Breast epithelium (tissue), 4 donors: ENCODE measurements around the gene VWF. TPM values are rescaled to one million over a fixed set of nuclear protein-coding genes. Genes with fewer than 3 reads are reported as not detected.

Experiments used
- DNase-seq, 2 donors: peaks; one replicate each; pipeline ENCODE4 v3.0.0-alpha.2; 2019; ENCODE audit warnings: low spot score in 2 of 2
- H3K27ac ChIP-seq, 2 donors: fragments of 200-600 bp; sonication (generic) in 1 of 2; one replicate each; pipeline ENCODE4 v1.5.1; 2016 to 2019; ENCODE audit warnings: mild to moderate bottlenecking in 1 of 2
- H3K27me3 ChIP-seq, 2 donors: fragments of 200-600 bp; sonication (generic) in 1 of 2; one replicate each; pipeline versions ENCODE4 v1.5.1 to v1.6.0; 2017 to 2019; ENCODE audit warnings: control low read depth in 1 of 2, mild to moderate bottlenecking in 1 of 2
- H3K36me3 ChIP-seq: fragments of 200-600 bp; one replicate; pipeline ENCODE4 v1.5.1; 2019
- H3K4me1 ChIP-seq, 2 donors: fragments of 200-600 bp; sonication (generic); one replicate each; pipeline ENCODE4 v1.5.1; 2016 to 2019; ENCODE audit warnings: control low read depth in 1 of 2
- H3K4me3 ChIP-seq, 3 donors: fragments of 200-600 bp; sonication (generic); 1 replicate in 2 of 3; 2 replicates in 1 of 3; pipeline ENCODE4 v1.5.1; 2016 to 2019; ENCODE audit warnings: mild to moderate bottlenecking in 3 of 3, moderate library complexity in 2 of 3
- H3K9me3 ChIP-seq, 2 donors: fragments of 200-600 bp; sonication (generic) in 1 of 2; one replicate each; pipeline ENCODE4 v1.5.1; 2016 to 2019; ENCODE audit warnings: control low read depth in 1 of 2
- POLR2A ChIP-seq: fragments of 450-650 bp; IDR thresholded peaks from one replicate; pipeline ENCODE4 v1.6.1; 2016; ENCODE audit warnings: antibody characterized with exemption, mild to moderate bottlenecking, moderate library complexity
- POLR2AphosphoS5 ChIP-seq, 3 donors: sonication (generic); formaldehyde crosslinking; IDR thresholded peaks; one replicate each; pipeline ENCODE4 v1.6.1; 2017; ENCODE audit warnings: antibody characterized with exemption in 3 of 3
- intact Hi-C: fragments of 100-400 bp; cut with DNase I; formaldehyde crosslinking; loops from one replicate; pipeline ENCODE4 v1.15.1; 2023; ENCODE audit warnings: low total_unique reads
- total RNA-seq, 3 donors: library from RNA; depleted of rRNA; stranded (reverse); fragments of >200 nt; gene quantifications; one replicate each; pipeline ENCODE4 v1.1.0, GENCODE V29; 2016
- TF ChIP-seq, protein P1 (sequence below), 3 donors: fragments of 450-650 bp; IDR thresholded peaks; one replicate each; pipeline ENCODE4 v1.5.1; 2016 to 2017; ENCODE audit warnings: antibody characterized with exemption in 3 of 3, mild to moderate bottlenecking in 3 of 3, moderate library complexity in 3 of 3

The VWF gene
- total RNA-seq, 3 donors from 2014 or later, result 60.3 to 267 (median 117) TPM

DNA sequence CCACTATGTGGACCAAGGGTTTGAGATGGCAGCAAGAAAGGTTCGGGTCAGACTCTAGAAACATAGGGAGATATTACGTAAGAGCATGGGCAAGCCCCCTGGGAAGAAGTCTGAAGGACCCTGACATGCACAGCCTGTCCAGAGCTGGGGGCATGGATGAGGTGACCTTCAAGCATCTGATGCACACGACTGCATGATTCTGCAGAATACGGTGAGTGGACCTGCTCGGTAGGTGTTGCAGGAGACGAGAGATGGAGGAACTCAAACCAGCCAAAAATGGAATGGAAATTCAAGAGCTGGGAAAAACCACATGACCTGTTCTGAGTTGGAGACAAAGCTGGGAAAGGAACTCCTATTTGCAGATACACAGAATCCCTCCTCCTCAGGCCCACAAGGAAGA, 223.1 kb downstream of the VWF start:
- no peaks in the 10 kb centered on the region for H3K36me3 ChIP-seq
- no peak for DNase-seq
- TF ChIP-seq, protein P1, sequence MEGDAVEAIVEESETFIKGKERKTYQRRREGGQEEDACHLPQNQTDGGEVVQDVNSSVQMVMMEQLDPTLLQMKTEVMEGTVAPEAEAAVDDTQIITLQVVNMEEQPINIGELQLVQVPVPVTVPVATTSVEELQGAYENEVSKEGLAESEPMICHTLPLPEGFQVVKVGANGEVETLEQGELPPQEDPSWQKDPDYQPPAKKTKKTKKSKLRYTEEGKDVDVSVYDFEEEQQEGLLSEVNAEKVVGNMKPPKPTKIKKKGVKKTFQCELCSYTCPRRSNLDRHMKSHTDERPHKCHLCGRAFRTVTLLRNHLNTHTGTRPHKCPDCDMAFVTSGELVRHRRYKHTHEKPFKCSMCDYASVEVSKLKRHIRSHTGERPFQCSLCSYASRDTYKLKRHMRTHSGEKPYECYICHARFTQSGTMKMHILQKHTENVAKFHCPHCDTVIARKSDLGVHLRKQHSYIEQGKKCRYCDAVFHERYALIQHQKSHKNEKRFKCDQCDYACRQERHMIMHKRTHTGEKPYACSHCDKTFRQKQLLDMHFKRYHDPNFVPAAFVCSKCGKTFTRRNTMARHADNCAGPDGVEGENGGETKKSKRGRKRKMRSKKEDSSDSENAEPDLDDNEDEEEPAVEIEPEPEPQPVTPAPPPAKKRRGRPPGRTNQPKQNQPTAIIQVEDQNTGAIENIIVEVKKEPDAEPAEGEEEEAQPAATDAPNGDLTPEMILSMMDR (IDR thresholded peaks at IDR 0.05), result no peak
- TF ChIP-seq POLR2AphosphoS5 (IDR thresholded peaks at IDR 0.05) (no peak), POLR2A (no peak)
- no peaks in the 10 kb centered on the region for H3K27me3 ChIP-seq
- H3K4me3 ChIP-seq, result no peak overlapping the region
- H3K27ac ChIP-seq, result no peak overlapping the region
- intact Hi-C loops, result loop anchor here (2.0 kb wide), 1 partner anchor 45 kb away; no protein-coding TSS in a partner anchor
- H3K4me1 ChIP-seq, result no peaks in the 10 kb centered on the region
- no peaks in the 10 kb centered on the region for H3K9me3 ChIP-seq

DNA sequence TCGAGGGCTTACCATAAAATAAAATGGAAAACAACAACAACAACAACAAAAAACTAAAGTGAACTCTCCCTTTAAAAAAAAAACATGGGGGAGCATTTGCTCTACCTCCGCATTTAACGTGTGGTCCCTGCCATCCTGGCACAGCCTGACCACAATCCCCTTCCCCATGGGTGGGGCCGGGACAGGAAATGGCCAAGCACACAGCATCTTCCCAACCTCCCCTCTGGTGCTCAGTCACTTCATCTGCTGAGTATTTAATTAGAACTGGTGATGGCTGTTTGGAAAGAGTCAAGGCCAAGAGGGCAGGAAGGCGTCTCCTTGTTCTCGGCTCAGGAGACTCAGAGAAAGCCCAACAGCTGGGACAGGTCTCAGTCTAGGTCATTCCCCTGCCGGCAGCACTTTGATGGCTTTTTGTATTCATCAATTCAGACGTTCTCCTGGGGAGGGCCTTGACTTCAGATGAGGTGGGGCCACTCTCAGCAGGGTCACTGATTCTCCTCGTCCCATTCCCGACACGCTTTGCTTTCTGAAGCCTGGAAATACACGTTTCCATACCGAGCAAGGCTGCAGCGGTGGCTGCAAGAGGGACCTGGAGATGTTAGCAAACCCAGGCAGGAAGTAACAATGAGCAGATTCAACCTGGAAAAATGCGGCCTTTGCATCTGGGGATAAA, 223.8 kb downstream of the VWF start:
- no peaks in the 10 kb centered on the region for H3K27me3 ChIP-seq
- no peak for DNase-seq
- no peaks in the 10 kb centered on the region for H3K36me3 ChIP-seq
- intact Hi-C loops, result loop anchor here (2.0 kb wide), 1 partner anchor 44 kb away; no protein-coding TSS in a partner anchor
- H3K4me1 ChIP-seq, result no peaks in the 10 kb centered on the region
- TF ChIP-seq POLR2AphosphoS5 (IDR thresholded peaks at IDR 0.05) (no peak), POLR2A (no peak)
- TF ChIP-seq, protein P1 (IDR thresholded peaks at IDR 0.05), result no peak
- no peak overlapping the region for H3K4me3 ChIP-seq
- H3K9me3 ChIP-seq, result no peaks in the 10 kb centered on the region
- no peak overlapping the region for H3K27ac ChIP-seq

DNA sequence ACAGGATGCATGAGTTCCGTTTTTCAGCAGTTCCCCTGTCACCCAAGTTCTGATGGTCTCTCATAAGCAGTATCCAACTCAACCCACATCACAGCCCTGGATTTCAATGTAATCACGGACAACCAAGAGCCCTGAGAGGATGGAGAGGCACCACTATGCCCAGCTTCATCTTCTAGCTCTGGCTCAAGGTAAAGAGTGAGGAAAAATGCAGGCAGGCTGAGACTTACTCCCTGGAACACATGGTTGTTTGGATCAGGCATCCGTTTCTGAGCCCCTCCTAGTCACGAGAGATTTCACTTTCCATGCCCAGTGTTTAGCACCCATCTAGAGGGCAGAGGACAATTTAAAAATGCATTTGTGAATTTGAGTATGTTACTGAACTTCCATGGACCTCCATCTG, 224.4 kb downstream of the VWF start:
- DNase-seq, result no peak
- Histone ChIP-seq H3K27ac (no peak overlapping the region), H3K4me3 (no peak overlapping the region), H3K36me3 (no peaks in the 10 kb centered on the region), H3K4me1 (no peaks in the 10 kb centered on the region), H3K9me3 (no peaks in the 10 kb centered on the region), H3K27me3 (no peaks in the 10 kb centered on the region)
- TF ChIP-seq POLR2A (no peak), POLR2AphosphoS5 (IDR thresholded peaks at IDR 0.05) (no peak)
- TF ChIP-seq, protein P1 (IDR thresholded peaks at IDR 0.05), result no peak
- intact Hi-C loops, result loop anchor here (2.0 kb wide), 1 partner anchor 43 kb away; no protein-coding TSS in a partner anchor

DNA sequence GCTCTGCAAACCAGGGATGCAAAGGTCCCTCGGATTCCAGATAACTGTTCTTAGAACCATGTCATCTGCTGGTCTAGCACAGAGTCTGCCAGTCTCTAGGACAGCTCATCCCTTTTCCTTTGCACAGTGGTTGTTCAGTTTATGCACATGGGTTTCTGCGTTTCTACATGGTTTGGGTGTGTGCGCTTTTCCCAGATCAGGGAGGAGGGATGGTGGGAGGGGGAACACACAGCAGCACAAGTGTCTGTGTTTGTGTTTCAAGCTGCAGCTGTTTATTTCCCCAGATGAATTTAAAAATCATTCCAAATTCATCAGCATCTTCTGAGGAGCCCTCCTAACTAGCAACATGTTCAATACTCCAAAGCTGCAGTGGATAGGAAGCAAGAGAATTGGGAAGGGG, 224.8 kb downstream of the VWF start:
- H3K36me3 ChIP-seq, result no peaks in the 10 kb centered on the region
- no peak overlapping the region for H3K4me3 ChIP-seq
- H3K27me3 ChIP-seq, result no peaks in the 10 kb centered on the region
- no peak for DNase-seq
- no peaks in the 10 kb centered on the region for H3K4me1 ChIP-seq
- TF ChIP-seq POLR2A (no peak), POLR2AphosphoS5 (IDR thresholded peaks at IDR 0.05) (no peak)
- TF ChIP-seq, protein P1 (IDR thresholded peaks at IDR 0.05), result no peak
- H3K27ac ChIP-seq, result no peak overlapping the region
- peaks cover 0 to 4% of the 10 kb centered on the region in 2 donors for H3K9me3 ChIP-seq
- intact Hi-C loops, result loop anchor here (1.0 to 5.0 kb wide), 3 partner anchors 11 to 1057 kb away; no protein-coding TSS in a partner anchor

DNA sequence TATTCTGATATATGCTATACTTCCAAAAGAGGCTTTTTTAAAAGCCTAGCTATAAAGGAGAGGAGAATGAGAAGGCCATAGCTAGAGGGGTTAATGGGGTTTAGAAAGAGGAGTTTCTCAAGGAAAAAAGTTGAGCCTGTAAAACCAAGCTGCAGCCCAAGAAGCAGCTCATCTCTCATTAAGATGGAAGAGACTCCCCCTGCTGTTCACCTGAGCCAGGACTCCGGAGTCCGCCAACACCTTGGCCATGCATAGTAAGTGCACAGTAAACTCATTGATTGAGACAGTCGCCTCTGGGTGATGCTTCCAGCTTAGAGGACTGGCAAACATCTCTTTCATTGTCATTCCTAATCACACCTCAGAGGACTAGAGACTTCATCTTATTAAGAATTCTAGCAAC, 225.6 kb downstream of the VWF start:
- intact Hi-C loops, result loop anchor here (1.0 to 5.0 kb wide), 2 partner anchors 11 to 1057 kb away; no protein-coding TSS in a partner anchor
- no peak overlapping the region for H3K4me3 ChIP-seq
- no peak for DNase-seq

More for the DNA sequence above, 225.6 kb downstream of the VWF start:
- Histone ChIP-seq H3K4me1 (no peaks in the 10 kb centered on the region), H3K27ac (no peak overlapping the region), H3K36me3 (no peaks in the 10 kb centered on the region), H3K27me3 (no peaks in the 10 kb centered on the region), H3K9me3 (peaks cover 0 to 5% of the 10 kb centered on the region in 2 donors)
- no peak for TF ChIP-seq POLR2A
- TF ChIP-seq POLR2AphosphoS5 (IDR thresholded peaks at IDR 0.05), result no peak
- TF ChIP-seq, protein P1 (IDR thresholded peaks at IDR 0.05), result no peak
